Measurements from ENCODE around the gene HOXB3. TPM values are rescaled to one million over a fixed set of nuclear protein-coding genes. Genes with fewer than 3 reads are reported as not detected.

HOXB3 gene
- total RNA-seq, 4 donors from 2014 or later, result 1.3 to 5.5 (median 2.2) TPM

DNA sequence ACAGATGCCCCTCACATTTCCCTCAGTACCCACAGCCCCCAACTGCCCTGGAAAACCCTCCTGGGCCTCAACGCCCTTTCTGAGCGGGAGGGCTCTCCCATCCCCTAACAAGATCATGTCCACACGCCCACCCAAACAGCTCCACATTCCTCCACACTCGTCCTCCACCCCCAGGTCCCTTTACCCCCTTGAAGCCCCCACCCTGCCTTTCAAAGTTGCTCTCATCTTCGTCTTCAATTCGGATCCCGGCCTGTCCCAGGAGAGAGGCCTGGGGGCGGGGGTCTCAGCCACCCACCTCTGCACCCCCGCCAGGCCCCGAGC, 26.2 kb downstream of the HOXB3 start:
- H3K27ac ChIP-seq, result peak overlapping the region in 1 of 4 donors; percentile 64
- no peaks in the 10 kb centered on the region for H3K4me1 ChIP-seq
- H3K36me3 ChIP-seq, result no peaks in the 10 kb centered on the region
- DNase-seq, result no peak
- no peak for TF ChIP-seq POLR2A (IDR thresholded peaks at IDR 0.05)
- TF ChIP-seq, protein P1, sequence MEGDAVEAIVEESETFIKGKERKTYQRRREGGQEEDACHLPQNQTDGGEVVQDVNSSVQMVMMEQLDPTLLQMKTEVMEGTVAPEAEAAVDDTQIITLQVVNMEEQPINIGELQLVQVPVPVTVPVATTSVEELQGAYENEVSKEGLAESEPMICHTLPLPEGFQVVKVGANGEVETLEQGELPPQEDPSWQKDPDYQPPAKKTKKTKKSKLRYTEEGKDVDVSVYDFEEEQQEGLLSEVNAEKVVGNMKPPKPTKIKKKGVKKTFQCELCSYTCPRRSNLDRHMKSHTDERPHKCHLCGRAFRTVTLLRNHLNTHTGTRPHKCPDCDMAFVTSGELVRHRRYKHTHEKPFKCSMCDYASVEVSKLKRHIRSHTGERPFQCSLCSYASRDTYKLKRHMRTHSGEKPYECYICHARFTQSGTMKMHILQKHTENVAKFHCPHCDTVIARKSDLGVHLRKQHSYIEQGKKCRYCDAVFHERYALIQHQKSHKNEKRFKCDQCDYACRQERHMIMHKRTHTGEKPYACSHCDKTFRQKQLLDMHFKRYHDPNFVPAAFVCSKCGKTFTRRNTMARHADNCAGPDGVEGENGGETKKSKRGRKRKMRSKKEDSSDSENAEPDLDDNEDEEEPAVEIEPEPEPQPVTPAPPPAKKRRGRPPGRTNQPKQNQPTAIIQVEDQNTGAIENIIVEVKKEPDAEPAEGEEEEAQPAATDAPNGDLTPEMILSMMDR (IDR thresholded peaks at IDR 0.05 in 4 of 5, conservative IDR thresholded peaks at IDR 0.05 in 1 of 5), result no peak
- intact Hi-C loops (cut with DNase I; ENCODE audit: low total_unique reads), result no loop called here
- no peaks in the 10 kb centered on the region for H3K9me3 ChIP-seq
- peaks cover 13 to 19% (median 13%) of the 10 kb centered on the region in 3 donors for H3K27me3 ChIP-seq
- H3K4me3 ChIP-seq, result peak overlapping the region in 3 of 4 donors; percentile 53 to 62 (median 58)
- in situ Hi-C loops (cut with MboI; ENCODE audit: low sequenced_read_pairs in 4 of 4), result no loop called here
- ATAC-seq, result no peak

DNA sequence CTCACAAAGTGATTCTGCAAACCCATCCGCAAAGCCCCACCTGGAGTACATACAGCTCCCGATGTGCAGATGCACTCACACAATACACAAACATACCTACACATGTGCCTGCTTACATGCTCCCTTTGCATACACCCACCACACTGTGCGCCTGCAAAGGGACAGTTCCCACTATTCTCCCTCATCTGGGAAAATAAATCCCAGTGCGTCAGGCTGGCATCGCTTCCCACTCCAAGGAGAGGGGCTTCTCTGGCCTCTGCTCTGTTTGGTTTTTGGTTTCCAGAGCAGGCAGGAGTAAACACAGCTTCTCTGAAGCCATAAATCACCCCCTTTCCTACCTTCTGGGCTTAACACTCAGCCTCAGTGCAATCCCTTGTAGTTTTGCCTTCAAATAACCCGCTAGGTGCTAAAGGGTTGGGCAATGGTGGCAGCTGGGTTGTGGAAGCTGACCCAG, 26.6 kb downstream of the HOXB3 start:
- intact Hi-C loops (cut with DNase I; ENCODE audit: low total_unique reads), result no loop called here
- in situ Hi-C loops (cut with MboI; ENCODE audit: low sequenced_read_pairs in 4 of 4), result no loop called here
- H3K4me1 ChIP-seq, result no peaks in the 10 kb centered on the region
- no peaks in the 10 kb centered on the region for H3K9me3 ChIP-seq
- no peak overlapping the region for H3K27ac ChIP-seq
- H3K36me3 ChIP-seq, result no peaks in the 10 kb centered on the region
- peak overlapping the region in 2 of 4 donors; percentile 53 to 58 for H3K4me3 ChIP-seq
- H3K27me3 ChIP-seq, result peaks cover 11 to 15% (median 11%) of the 10 kb centered on the region in 3 donors
- ATAC-seq (no peak), DNase-seq (no peak)
- TF ChIP-seq, protein P1 (IDR thresholded peaks at IDR 0.05 in 4 of 5, conservative IDR thresholded peaks at IDR 0.05 in 1 of 5), result no peak
- TF ChIP-seq POLR2A (IDR thresholded peaks at IDR 0.05), result no peak

DNA sequence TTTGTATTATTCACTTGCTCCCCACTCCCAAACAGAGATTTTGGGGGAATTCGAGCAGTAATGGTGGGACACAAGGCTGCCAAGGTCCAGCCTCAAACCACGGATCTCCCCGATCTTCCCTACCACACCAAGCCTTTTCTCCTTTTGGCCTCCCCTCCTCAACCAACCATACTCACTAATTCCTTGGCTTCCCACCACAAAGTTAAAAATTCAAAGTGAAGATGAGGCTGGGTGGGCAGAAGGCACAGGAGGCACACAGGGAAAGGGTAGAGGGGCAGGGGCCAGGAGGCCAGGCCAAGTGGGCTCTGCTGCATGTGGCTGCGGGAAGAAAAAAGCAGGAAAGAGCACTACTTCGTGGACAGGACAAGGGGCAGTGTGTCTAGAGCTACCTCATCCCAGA, 27.1 kb downstream of the HOXB3 start:
- H3K4me3 ChIP-seq, result no peak overlapping the region
- TF ChIP-seq, protein P1 (IDR thresholded peaks at IDR 0.05 in 4 of 5, conservative IDR thresholded peaks at IDR 0.05 in 1 of 5), result no peak
- no peak for TF ChIP-seq POLR2A (IDR thresholded peaks at IDR 0.05)
- intact Hi-C loops (cut with DNase I; ENCODE audit: low total_unique reads) (no loop called here), in situ Hi-C loops (cut with MboI; ENCODE audit: low sequenced_read_pairs in 4 of 4) (no loop called here)
- peaks cover 7 to 10% (median 9%) of the 10 kb centered on the region in 3 donors for H3K27me3 ChIP-seq
- H3K36me3 ChIP-seq, result no peaks in the 10 kb centered on the region
- no peaks in the 10 kb centered on the region for H3K4me1 ChIP-seq
- H3K27ac ChIP-seq, result no peak overlapping the region
- ATAC-seq (no peak), DNase-seq (no peak)
- no peaks in the 10 kb centered on the region for H3K9me3 ChIP-seq

DNA sequence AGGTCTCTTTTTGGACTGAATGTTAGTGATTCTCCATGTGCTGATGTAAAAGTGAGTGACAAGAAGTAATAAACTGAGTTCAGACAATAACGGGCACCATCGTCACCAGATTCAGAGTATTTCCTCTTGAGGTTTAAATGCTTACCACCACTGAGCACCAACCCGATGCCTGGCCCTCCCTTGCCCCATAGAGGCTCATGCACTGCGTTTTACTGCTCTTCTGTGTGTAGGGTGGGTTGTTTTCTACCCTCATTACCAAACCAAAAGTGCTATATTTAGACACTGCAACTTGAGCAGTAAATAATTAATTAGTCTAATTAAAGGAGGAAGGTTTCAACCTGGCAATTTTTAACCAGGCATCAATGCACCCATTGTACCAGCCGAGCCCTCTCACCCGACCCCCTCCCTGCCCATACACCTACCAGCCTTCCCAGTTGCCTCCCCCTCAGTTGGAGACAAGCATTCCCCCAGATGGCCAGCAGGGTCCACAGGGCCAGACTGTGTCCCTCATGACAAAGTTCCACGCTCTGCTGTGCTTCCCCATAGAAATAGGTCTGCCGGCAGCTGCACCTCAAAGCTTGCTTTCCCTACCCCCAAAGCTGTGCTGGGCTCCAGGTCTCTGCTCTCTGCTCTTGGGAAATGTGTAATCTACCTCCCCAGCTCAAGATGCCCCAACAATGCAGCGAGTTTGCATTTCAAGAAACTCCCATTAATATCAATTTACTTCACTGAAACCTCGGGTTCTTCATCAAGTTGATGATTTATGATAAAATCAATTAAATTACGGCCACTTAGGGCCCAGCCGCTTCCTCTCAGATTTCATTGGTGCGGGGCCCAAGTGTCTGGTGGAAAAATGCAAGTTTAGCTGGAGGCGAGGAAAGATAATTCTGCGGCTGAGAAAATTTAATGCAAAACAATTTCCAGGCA, 27.9 kb downstream of the HOXB3 start:
- intact Hi-C loops (cut with DNase I; ENCODE audit: low total_unique reads) (no loop called here), in situ Hi-C loops (cut with MboI; ENCODE audit: low sequenced_read_pairs in 4 of 4) (no loop called here)
- Histone ChIP-seq H3K4me1 (peaks cover under 1 to 2% of the 10 kb centered on the region in 2 donors), H3K27me3 (peaks cover 3 to 9% (median 5%) of the 10 kb centered on the region in 3 donors), H3K36me3 (no peaks in the 10 kb centered on the region), H3K9me3 (no peaks in the 10 kb centered on the region), H3K4me3 (no peak overlapping the region), H3K27ac (no peak overlapping the region)
- TF ChIP-seq, protein P1 (IDR thresholded peaks at IDR 0.05 in 4 of 5, conservative IDR thresholded peaks at IDR 0.05 in 1 of 5), result no peak
- TF ChIP-seq POLR2A (IDR thresholded peaks at IDR 0.05), result no peak
- ATAC-seq (no peak), DNase-seq (no peak)

Data from gastrocnemius medialis (tissue), 4 donors.